GM12801 (cell line): ENCODE results near the gene UBE2K.

Experiments used
- TF ChIP-seq, protein P1 (sequence below): IDR thresholded peaks from one replicate; pipeline ENCODE4 v1.5.1; 2011; ENCODE audit warnings: control low read depth; ENCODE audit not compliant: insufficient read length; ENCODE audit errors: extremely low read depth

UBE2K gene

DNA sequence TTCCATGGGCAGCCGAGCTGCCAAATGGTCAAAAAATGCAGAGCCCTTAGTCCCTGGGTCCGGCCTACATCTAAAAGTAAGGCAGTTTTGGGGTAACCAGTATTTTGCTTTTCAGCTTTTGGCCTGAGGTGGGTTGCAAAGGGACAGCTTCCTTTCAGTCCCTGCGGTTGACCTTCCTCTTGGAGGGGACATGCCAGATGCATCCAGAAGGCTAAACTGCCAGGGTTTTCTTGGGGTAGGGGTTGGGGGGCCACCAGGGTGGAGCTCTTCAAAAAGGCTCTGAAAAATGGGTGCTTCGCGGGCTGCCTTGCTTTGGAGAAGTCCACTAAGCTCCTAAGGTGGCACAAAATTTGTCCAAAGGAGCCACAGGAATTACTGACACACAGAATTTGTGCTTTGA, 120.7 kb downstream of the UBE2K start:
- TF ChIP-seq, protein P1, sequence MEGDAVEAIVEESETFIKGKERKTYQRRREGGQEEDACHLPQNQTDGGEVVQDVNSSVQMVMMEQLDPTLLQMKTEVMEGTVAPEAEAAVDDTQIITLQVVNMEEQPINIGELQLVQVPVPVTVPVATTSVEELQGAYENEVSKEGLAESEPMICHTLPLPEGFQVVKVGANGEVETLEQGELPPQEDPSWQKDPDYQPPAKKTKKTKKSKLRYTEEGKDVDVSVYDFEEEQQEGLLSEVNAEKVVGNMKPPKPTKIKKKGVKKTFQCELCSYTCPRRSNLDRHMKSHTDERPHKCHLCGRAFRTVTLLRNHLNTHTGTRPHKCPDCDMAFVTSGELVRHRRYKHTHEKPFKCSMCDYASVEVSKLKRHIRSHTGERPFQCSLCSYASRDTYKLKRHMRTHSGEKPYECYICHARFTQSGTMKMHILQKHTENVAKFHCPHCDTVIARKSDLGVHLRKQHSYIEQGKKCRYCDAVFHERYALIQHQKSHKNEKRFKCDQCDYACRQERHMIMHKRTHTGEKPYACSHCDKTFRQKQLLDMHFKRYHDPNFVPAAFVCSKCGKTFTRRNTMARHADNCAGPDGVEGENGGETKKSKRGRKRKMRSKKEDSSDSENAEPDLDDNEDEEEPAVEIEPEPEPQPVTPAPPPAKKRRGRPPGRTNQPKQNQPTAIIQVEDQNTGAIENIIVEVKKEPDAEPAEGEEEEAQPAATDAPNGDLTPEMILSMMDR = no peak

DNA sequence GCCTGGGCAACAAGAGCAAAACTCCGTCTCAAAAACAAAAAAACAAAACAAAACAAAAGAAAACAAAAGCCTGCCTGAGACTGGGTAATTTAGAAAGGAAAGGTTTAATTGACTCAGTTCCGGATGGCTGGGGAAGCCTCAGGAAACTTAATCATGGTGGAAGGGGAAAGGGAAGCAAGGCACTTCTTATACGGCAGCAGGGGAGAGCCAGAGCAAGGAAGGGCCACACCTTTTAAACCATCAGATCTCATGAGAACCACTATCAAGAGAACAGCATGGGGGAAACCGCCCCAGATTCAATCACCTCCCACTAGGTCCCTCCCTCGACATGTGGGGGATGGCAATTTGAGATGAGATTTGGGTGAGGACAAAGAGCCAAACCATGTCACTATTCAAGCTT, 122.2 kb downstream of the UBE2K start:
- TF ChIP-seq, protein P1 = no peak

DNA sequence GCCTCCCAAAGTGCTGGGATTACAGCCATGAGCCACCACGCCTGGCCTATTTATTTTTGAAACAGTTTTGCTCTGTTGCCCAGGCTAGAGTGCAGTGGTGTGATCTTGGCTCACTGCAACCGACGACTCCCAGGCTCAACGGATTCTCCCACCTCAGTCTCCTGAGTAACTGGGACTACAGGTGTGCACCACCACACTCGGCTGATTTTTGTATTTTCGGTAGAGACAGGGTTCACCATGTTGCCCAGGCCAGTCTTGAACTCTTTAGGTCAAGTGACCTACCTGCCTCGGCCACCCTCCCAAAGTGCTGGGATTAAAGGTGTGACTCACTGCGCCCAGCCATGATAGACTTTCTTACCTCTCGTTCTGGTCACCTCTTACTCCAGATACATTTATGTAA, 124.0 kb downstream of the UBE2K start:
- TF ChIP-seq, protein P1 = no peak

DNA sequence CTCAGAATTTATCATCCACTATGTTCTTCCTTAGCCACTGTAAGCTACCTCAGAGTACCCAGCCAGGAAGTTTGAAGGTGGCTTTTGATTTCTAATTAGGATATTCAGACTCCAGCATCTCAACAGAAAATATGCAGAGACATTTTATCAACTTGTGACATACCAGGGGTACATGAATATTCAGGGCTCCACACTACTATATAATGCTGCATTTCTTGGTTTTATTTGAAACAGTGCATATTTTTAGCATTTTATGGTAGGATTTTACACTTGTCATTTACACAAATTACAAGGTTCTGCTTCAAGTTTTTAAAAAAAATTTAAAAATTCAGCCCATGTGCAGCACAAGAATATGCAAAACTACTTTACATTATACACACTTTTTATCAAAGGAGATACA, 124.7 kb downstream of the UBE2K start:
- TF ChIP-seq, protein P1 = no peak

DNA sequence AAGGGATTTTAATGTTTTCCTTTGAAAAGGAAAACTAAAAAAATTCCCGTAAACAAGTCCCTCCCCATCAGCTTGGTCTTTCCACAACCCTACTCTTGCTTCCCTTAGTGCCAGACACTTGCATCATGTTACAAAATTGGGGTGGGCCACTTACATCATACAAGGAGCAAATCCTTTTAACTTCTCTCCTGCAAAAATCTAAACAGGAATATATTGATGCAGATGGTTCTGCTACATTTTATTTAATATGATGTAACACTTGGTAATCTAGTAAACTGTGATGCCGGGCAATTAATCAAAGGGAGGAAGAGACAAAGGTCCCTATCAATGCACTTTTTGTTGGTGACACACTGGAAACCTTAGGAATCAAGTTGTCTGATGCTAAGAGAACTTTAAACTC, 125.3 kb downstream of the UBE2K start:
- TF ChIP-seq, protein P1 = no peak

DNA sequence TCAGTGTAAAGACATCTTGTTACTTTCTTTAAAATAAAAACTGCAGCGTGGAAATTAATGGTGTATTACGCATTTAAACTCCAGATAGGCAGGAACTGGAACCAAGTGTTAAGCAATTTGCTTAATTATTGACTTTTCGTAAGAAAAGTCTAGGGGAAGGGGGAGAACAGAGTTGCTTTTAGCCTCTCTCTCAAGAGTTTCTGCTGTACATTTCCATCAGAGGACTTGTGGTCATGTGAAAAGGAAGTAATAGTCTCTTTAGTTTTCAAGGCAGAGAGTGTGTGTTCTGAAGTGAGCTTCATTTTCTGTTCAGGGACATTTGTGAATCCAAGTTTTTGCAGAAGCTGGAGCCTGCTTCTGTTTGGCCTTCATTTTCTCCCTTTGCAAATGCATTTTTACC, 127.2 kb downstream of the UBE2K start:
- TF ChIP-seq, protein P1 = no peak

DNA sequence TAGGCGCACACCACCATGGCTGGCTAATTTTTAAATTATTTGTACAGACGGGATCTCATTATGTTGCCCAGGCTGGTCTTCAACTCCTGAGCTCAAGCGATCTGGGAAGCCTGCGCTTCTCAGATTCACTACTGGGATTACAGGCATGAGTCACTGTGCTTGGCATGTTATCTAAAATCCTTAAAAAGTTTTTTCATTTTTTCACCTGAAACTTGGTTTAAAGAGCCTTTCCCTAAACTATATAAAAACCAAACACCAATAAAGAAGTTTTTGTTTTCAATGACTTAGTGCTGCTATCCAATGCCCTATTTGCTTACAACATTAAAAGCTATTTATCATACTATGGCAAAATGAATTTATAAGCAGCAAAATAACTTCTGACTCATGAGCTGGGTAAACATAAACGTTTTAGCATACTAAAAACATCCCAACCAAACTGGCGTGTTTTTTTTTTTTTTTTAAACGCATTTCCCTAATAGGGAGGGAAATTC, 127.8 kb downstream of the UBE2K start:
- TF ChIP-seq, protein P1 = no peak
